Measurements from ENCODE around the gene BAG1.

BAG1 gene

GRCh38 chr9:33273266-33273971, 8.9 kb upstream of the BAG1 start:
- no peak for DNase-seq

GRCh38 chr9:33272061-33272460, 7.6 kb upstream of the BAG1 start:
- DNase-seq = no peak

- no peak for DNase-seq
Observed at GRCh38 chr9:33270146-33270545, 5.6 kb upstream of the BAG1 start.

GRCh38 chr9:33267151-33267767, 2.8 kb upstream of the BAG1 start:
- DNase-seq = no peak

- DNase-seq = no peak
Observed at GRCh38 chr9:33265211-33265865, 830 bp upstream of the BAG1 start.

GRCh38 chr9:33264003-33264472, 470 bp downstream of the BAG1 start:
- peak; percentile 59 for DNase-seq

GRCh38 chr9:33263131-33264002, 1.1 kb downstream of the BAG1 start:
- no peak for DNase-seq

- no peak for DNase-seq
Observed at GRCh38 chr9:33260372-33260771, 4.1 kb downstream of the BAG1 start.

GRCh38 chr9:33257276-33257675, 7.2 kb downstream of the BAG1 start:
- no peak for DNase-seq

GRCh38 chr9:33256236-33256635, 8.3 kb downstream of the BAG1 start:
- DNase-seq = no peak

GRCh38 chr9:33255471-33255870, 9.0 kb downstream of the BAG1 start:
- DNase-seq = no peak

- DNase-seq = no peak
Observed at GRCh38 chr9:33255014-33255413, 9.5 kb downstream of the BAG1 start.

GRCh38 chr9:33254211-33254610, 10.3 kb downstream of the BAG1 start:
- no peak for DNase-seq

- DNase-seq = no peak
Observed at GRCh38 chr9:33250458-33250995, 14.0 kb downstream of the BAG1 start.

GRCh38 chr9:33249983-33250382, 14.5 kb downstream of the BAG1 start:
- no peak for DNase-seq

- no peak for DNase-seq
Observed at GRCh38 chr9:33249087-33249658, 15.3 kb downstream of the BAG1 start.

GRCh38 chr9:33248606-33249005, 15.9 kb downstream of the BAG1 start:
- DNase-seq = no peak

- DNase-seq = no peak
Observed at GRCh38 chr9:33246269-33246860, 18.1 kb downstream of the BAG1 start.

- DNase-seq = no peak
Observed at GRCh38 chr9:33245341-33245740, 19.2 kb downstream of the BAG1 start.

- DNase-seq = no peak
Observed at GRCh38 chr9:33244137-33244784, 20.2 kb downstream of the BAG1 start.

GRCh38 chr9:33242609-33243134, 21.8 kb downstream of the BAG1 start:
- no peak for DNase-seq
